Vagina (tissue), 2 donors: ENCODE results near the gene DNAJC28. TPM values are rescaled to one million over a fixed set of nuclear protein-coding genes. Genes with fewer than 3 reads are reported as not detected.
A peak's percentile ranks its signal among the peaks of the same experiment; 100 is the strongest.

ENCODE experiments used
- DNase-seq, 2 donors: peaks; one replicate each; pipeline ENCODE4 v3.0.0-alpha.2; 2017; ENCODE audit errors: extremely low spot score in 2 of 2
- H3K27ac ChIP-seq: fragments of 200-600 bp; sonication (generic); one replicate; pipeline ENCODE4 v1.5.1; 2019
- H3K27me3 ChIP-seq: fragments of 200-600 bp; sonication (generic); one replicate; pipeline ENCODE4 v1.5.1; 2019
- H3K36me3 ChIP-seq, 2 donors: fragments of 200-600 bp; sonication (generic); one replicate each; pipeline ENCODE4 v1.5.1; 2017 to 2019
- H3K4me1 ChIP-seq: fragments of 200-600 bp; sonication (generic); one replicate; pipeline ENCODE4 v1.5.1; 2019
- H3K4me3 ChIP-seq, 2 donors: fragments of 200-600 bp; sonication (generic); 1 replicate in 1 of 2; 2 replicates in 1 of 2; pipeline ENCODE4 v1.5.1; 2016 to 2019
- H3K9me3 ChIP-seq: fragments of 200-600 bp; sonication (generic); one replicate; pipeline ENCODE4 v1.5.1; 2019
- POLR2A ChIP-seq, 2 donors: fragments of 450-650 bp; IDR thresholded peaks; one replicate each; pipeline ENCODE4 v1.6.1; 2017; ENCODE audit warnings: antibody characterized with exemption in 2 of 2, mild to moderate bottlenecking in 2 of 2, moderate library complexity in 2 of 2
- POLR2AphosphoS5 ChIP-seq, 2 donors: sonication (generic); formaldehyde crosslinking; IDR thresholded peaks; one replicate each; pipeline ENCODE4 v1.9.0; 2017; ENCODE audit warnings: antibody characterized with exemption in 2 of 2, mild to moderate bottlenecking in 2 of 2, low read depth in 1 of 2; ENCODE audit not compliant: insufficient read depth in 1 of 2
- intact Hi-C: fragments of 100-400 bp; cut with DNase I; formaldehyde crosslinking; loops from one replicate; pipeline ENCODE4 v1.15.1; 2023
- total RNA-seq: library from RNA; depleted of rRNA; stranded (reverse); fragments of >200 nt; gene quantifications from one replicate; pipeline ENCODE4 v1.2.3, GENCODE V29; 2016
- TF ChIP-seq, protein P1 (sequence below), 3 experiments: fragments of 450-650 bp in 2 of 3; fragments of 200-600 bp in 1 of 3; sonication (generic) in 1 of 3; IDR thresholded peaks; one replicate each; pipeline ENCODE4 v1.5.1; 2017 to 2019; ENCODE audit warnings: antibody characterized with exemption in 3 of 3, mild to moderate bottlenecking in 2 of 3, moderate library complexity in 2 of 3

DNAJC28 gene
- total RNA-seq, 1 donor from 2014 or later, result 1.5 TPM

DNA sequence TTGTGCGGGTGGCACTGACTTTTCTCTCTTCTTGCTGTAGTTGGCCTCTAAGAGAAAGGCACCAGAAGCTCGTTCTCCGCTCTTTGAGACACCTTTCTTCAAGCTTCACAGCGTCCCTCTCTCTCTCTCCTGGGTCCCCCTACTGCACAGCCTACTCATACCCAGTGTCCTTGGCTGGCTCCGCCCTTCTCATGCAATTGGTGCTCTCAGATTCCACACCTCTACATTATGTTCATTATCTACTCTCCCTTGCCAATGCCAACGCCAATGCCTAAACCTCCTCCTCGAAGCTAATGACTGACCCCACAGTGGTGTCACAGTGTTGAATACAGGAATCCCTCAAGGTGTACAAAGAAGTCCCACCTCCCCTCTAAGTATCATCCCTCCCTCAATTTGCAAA is 4.8 kb upstream of the DNAJC28 start:
- H3K27ac ChIP-seq, result no peak overlapping the region
- no peak for TF ChIP-seq POLR2AphosphoS5 (IDR thresholded peaks at IDR 0.05; ENCODE audit: insufficient read depth in 1 of 2, low read depth in 1 of 2)
- TF ChIP-seq, protein P1, sequence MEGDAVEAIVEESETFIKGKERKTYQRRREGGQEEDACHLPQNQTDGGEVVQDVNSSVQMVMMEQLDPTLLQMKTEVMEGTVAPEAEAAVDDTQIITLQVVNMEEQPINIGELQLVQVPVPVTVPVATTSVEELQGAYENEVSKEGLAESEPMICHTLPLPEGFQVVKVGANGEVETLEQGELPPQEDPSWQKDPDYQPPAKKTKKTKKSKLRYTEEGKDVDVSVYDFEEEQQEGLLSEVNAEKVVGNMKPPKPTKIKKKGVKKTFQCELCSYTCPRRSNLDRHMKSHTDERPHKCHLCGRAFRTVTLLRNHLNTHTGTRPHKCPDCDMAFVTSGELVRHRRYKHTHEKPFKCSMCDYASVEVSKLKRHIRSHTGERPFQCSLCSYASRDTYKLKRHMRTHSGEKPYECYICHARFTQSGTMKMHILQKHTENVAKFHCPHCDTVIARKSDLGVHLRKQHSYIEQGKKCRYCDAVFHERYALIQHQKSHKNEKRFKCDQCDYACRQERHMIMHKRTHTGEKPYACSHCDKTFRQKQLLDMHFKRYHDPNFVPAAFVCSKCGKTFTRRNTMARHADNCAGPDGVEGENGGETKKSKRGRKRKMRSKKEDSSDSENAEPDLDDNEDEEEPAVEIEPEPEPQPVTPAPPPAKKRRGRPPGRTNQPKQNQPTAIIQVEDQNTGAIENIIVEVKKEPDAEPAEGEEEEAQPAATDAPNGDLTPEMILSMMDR (IDR thresholded peaks at IDR 0.05), result no peak
- TF ChIP-seq POLR2A (IDR thresholded peaks at IDR 0.05), result no peak
- H3K4me1 ChIP-seq, result no peaks in the 10 kb centered on the region
- H3K36me3 ChIP-seq, result no peaks in the 10 kb centered on the region
- no peaks in the 10 kb centered on the region for H3K27me3 ChIP-seq
- no peak for DNase-seq
- no peak overlapping the region for H3K4me3 ChIP-seq
- intact Hi-C loops, result no loop called here
- no peaks in the 10 kb centered on the region for H3K9me3 ChIP-seq

DNA sequence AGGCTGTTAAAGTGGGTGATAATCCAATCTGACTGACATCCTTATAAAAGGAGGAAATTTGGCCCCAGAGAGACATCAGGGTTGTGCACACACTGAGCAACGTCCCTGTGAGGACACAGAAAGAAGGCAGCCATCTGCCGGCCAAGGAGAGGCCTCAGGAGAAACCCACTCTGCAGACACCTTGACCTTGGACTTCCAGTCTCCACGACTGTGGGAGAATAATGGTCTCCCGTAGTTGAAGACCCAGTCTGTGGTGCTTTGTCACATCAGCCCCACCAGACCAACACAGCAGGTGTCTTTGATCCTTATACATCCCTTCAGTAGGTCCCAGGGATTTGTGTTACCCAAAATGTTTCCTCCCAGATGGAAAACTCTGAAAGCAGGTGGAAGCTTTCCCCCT is 4.2 kb upstream of the DNAJC28 start:
- H3K27ac ChIP-seq, result no peak overlapping the region
- H3K9me3 ChIP-seq, result no peaks in the 10 kb centered on the region
- no peaks in the 10 kb centered on the region for H3K4me1 ChIP-seq
- no peak for TF ChIP-seq POLR2A (IDR thresholded peaks at IDR 0.05)
- TF ChIP-seq, protein P1 (IDR thresholded peaks at IDR 0.05), result no peak
- no peak overlapping the region for H3K4me3 ChIP-seq
- no peak for DNase-seq
- no peaks in the 10 kb centered on the region for H3K27me3 ChIP-seq
- intact Hi-C loops, result no loop called here
- no peaks in the 10 kb centered on the region for H3K36me3 ChIP-seq

DNA sequence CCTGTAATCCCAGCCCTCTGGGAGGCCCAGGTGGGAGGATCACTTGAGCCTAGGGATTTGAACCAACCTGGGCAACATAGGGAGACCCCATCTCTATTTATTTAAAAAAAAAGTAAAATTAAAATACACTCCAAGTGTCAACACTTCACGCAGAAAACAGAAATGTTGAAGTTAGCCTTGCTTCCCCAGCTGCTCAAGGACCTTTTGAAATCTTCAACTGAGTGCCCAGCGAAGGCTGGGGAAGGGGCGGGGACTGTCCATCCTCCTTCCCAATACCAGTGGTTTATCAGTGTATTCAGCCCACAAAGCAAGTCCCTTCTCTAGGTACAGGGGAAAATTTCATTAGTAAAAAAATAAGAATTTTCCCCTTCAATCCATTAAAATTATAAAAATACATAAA is 2.2 kb upstream of the DNAJC28 start:
- Histone ChIP-seq H3K36me3 (no peaks in the 10 kb centered on the region), H3K27me3 (no peaks in the 10 kb centered on the region)
- intact Hi-C loops, result no loop called here

DNA sequence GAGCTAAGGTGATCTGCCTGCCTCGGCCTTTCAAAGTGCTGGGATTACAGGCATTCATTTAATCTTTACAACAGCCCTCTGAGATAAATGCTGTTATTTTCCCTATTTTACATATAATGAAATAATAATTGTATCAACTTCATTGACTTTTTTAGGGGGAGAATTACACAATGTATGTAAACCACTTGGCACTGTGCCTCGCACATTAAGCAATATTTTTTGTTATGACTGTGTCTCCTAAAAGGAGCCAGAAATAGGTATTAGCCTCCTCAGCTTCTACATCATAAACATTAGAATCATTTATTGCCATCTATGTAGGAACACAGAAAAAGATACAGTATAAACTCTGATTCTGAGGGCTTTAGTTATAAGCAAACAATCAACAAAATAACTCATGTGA is 1.1 kb upstream of the DNAJC28 start:
- H3K27ac ChIP-seq, result no peak overlapping the region
- no peaks in the 10 kb centered on the region for H3K36me3 ChIP-seq
- TF ChIP-seq POLR2AphosphoS5 (IDR thresholded peaks at IDR 0.05; ENCODE audit: insufficient read depth in 1 of 2, low read depth in 1 of 2) (no peak), POLR2A (IDR thresholded peaks at IDR 0.05) (no peak)
- TF ChIP-seq, protein P1 (IDR thresholded peaks at IDR 0.05), result no peak
- no peak for DNase-seq
- intact Hi-C loops, result no loop called here
- H3K9me3 ChIP-seq, result no peaks in the 10 kb centered on the region
- H3K27me3 ChIP-seq, result no peaks in the 10 kb centered on the region
- no peaks in the 10 kb centered on the region for H3K4me1 ChIP-seq
- no peak overlapping the region for H3K4me3 ChIP-seq

More for the DNA sequence above, 2.2 kb upstream of the DNAJC28 start:
- Histone ChIP-seq H3K4me1 (no peaks in the 10 kb centered on the region), H3K4me3 (no peak overlapping the region), H3K27ac (no peak overlapping the region), H3K9me3 (no peaks in the 10 kb centered on the region)
- no peak for TF ChIP-seq POLR2AphosphoS5 (IDR thresholded peaks at IDR 0.05; ENCODE audit: insufficient read depth in 1 of 2, low read depth in 1 of 2)
- TF ChIP-seq POLR2A (IDR thresholded peaks at IDR 0.05), result no peak
- TF ChIP-seq, protein P1 (IDR thresholded peaks at IDR 0.05), result no peak
- DNase-seq, result no peak

DNA sequence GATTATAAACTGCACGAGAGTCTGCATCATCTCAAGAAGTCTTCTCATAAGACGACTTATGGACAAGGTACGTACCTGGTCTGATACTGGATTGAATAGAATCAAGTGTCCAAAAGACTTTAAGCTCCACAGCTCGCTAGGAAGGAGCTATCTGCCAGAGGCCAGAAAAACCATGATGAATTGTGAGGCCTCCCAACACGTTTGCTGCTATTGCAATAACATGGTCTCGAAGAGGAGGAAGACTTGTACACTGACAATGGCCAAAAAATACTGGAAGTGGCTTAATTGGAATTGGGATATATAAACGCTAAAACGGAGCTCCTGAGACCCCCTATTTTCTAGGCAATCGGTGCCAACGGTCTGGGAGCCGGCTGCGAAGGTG is 534 bp downstream of the DNAJC28 start:
- H3K4me3 ChIP-seq, result peak overlapping the region; percentile 52 to 58
- DNase-seq, result no peak
- H3K36me3 ChIP-seq, result no peaks in the 10 kb centered on the region
- H3K4me1 ChIP-seq, result no peaks in the 10 kb centered on the region
- no peaks in the 10 kb centered on the region for H3K27me3 ChIP-seq
- intact Hi-C loops, result no loop called here
- no peaks in the 10 kb centered on the region for H3K9me3 ChIP-seq
- no peak for TF ChIP-seq POLR2AphosphoS5 (IDR thresholded peaks at IDR 0.05; ENCODE audit: insufficient read depth in 1 of 2, low read depth in 1 of 2)
- TF ChIP-seq, protein P1 (IDR thresholded peaks at IDR 0.05), result no peak
- no peak for TF ChIP-seq POLR2A (IDR thresholded peaks at IDR 0.05)
- peak overlapping the region; percentile 61 for H3K27ac ChIP-seq
